NCI-H2107 treated with DMSO at 0.1 percent for 48 hours (cell line): ENCODE results near the gene CCDC80.
"Not testable (repeated sequence)": the region's sequence is repeated elsewhere in the genome, so short reads cannot be mapped to it uniquely, and the experiment has no call there.

Source experiments
- DNase-seq: peaks from one replicate; lab custom pipeline; 2025; ENCODE audit not compliant: unreplicated experiment; lab: John Stamatoyannopoulos, UW

Gene CCDC80

GRCh38 chr3:112640930-112641801, at the start of gene CCDC80:
Gene CCDC80 (minus strand): TSS chr3:112641143. CDS start chr3:112639905, 1,238 bp downstream.
- peak; percentile 54 for DNase-seq

GRCh38 chr3:112689989-112690388, 49.0 kb upstream of the CCDC80 start:
- DNase-seq, result no peak

GRCh38 chr3:112689385-112689784, 48.4 kb upstream of the CCDC80 start:
- no peak for DNase-seq

- DNase-seq, result no peak
Observed at GRCh38 chr3:112688819-112689218, 47.9 kb upstream of the CCDC80 start.

GRCh38 chr3:112688085-112688769, 47.3 kb upstream of the CCDC80 start:
- no peak for DNase-seq

GRCh38 chr3:112687616-112688015, 46.7 kb upstream of the CCDC80 start:
- no peak for DNase-seq

- no peak for DNase-seq
Observed at GRCh38 chr3:112687211-112687610, 46.3 kb upstream of the CCDC80 start.

GRCh38 chr3:112685956-112686799, 45.2 kb upstream of the CCDC80 start:
- DNase-seq, result no peak

GRCh38 chr3:112685420-112685819, 44.5 kb upstream of the CCDC80 start:
- DNase-seq, result no peak

- DNase-seq, result no peak
Observed at GRCh38 chr3:112682361-112682760, 41.4 kb upstream of the CCDC80 start.

- DNase-seq, result peak; percentile 65
Observed at GRCh38 chr3:112681822-112682325, 40.9 kb upstream of the CCDC80 start.

GRCh38 chr3:112676659-112677234, 35.8 kb upstream of the CCDC80 start:
- DNase-seq, result peak; percentile 92

- no peak for DNase-seq
Observed at GRCh38 chr3:112675943-112676535, 35.1 kb upstream of the CCDC80 start.

- DNase-seq, result no peak
Observed at GRCh38 chr3:112675349-112675748, 34.4 kb upstream of the CCDC80 start.

- DNase-seq, result no peak
Observed at GRCh38 chr3:112672716-112673541, 32.0 kb upstream of the CCDC80 start.

- peak; percentile 25 for DNase-seq
Observed at GRCh38 chr3:112671930-112672715, 31.2 kb upstream of the CCDC80 start.

GRCh38 chr3:112670824-112671223, 29.9 kb upstream of the CCDC80 start:
- no peak for DNase-seq

GRCh38 chr3:112667599-112667998, 26.7 kb upstream of the CCDC80 start:
- DNase-seq, result no peak

GRCh38 chr3:112665009-112665408, 24.1 kb upstream of the CCDC80 start:
- not testable (repeated sequence) for DNase-seq
